ENCODE data around the gene SRRM1.
A peak's percentile ranks its signal among the peaks of the same experiment; 100 is the strongest.
"Not testable (repeated sequence)": the region's sequence is repeated elsewhere in the genome, so short reads cannot be mapped to it uniquely, and the experiment has no call there.

The SRRM1 gene

GRCh38 chr1:24643363-24644099 is 429 bp downstream of the SRRM1 start:
- no peak for DNase-seq

DNA sequence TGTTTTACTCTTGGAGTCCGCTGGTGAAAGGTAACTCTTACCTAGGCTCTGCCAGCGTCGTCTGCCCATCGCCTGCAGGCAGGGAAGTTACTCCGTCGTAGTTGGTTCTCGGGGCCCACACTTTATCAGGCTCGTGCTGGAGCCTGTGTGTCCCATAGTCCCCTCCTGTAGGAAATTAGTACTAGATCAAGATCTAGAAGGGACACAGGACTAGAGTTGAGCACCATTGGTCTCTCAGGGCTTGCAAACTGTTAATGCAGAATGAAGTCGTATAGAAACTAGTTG is 940 bp downstream of the SRRM1 start:
- no peak for DNase-seq

DNA sequence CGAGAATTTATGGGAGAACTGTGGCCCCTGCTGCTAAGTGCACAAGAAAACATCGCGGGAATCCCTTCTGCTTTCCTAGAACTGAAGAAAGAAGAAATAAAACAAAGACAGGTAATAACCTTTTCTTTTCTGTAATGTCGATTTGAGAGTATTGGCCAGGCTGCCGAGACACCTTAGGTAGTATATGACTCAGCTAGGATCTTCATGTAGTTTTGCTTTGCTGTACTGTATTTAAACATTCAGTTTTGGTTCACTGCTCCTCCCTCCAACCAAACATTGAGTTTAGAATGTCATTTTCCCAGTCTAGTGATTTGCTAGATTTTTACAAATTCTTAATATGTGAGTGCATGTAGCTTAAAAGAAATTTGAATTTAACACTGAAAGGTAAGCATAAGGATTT is 5.8 kb downstream of the SRRM1 start:
- no peak for DNase-seq

DNA sequence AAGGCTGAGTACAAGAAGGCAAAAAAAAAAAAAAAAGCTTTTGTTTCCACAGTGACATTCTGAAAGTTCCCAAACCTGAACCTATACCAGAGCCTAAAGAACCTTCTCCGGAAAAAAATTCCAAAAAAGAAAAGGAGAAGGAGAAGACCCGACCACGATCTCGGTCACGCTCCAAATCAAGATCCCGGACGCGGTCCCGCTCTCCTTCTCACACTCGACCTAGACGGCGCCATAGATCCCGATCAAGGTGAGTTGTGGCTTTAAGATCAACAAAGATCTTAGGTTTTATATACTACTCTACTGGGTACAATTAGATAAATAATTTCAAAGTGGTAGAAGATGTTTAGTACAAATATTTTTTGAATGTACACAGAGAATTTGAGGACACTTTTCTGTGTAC is 9.3 kb downstream of the SRRM1 start:
- DNase-seq: no peak

- DNase-seq: no peak
Measured at GRCh38 chr1:24654010-24654409, 10.9 kb downstream of the SRRM1 start.

GRCh38 chr1:24656046-24656445 is 12.9 kb downstream of the SRRM1 start:
- DNase-seq: no peak

GRCh38 chr1:24657781-24658180 is 14.7 kb downstream of the SRRM1 start:
- DNase-seq: no peak

DNA sequence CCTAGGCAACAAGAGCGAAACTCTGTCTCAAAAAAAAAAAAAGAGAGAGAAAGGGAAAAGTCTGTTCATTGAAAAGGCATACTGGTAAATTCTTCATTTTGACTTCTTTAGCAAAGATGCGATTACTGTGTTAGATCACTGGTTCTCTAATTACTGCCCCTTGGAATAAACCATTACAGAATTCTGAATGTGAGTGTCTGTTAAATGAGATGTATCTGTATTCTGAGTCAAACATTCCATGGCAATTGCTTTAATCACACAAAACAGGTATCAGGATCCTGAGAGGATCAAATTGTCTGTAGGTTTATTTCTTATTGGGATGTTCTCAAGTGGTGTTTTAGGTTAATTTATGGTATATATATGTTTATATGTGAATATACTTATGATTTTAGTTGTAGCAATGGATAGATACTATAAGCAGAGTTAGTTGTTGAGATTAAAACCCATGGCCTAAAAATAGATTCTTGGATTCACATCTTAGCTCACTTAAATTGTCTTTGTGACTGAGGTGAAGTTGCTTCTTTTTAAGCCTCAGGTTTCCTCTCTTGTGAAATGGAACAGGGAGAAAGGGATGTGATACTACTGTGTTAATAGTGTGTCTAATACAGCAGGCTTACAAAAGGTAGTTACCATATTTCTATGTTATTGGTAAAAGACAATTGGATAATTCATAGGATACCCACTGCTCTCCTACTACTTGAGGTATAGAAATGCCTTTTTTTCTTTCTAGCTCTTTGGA is 16.2 kb downstream of the SRRM1 start:
- no peak for DNase-seq

DNA sequence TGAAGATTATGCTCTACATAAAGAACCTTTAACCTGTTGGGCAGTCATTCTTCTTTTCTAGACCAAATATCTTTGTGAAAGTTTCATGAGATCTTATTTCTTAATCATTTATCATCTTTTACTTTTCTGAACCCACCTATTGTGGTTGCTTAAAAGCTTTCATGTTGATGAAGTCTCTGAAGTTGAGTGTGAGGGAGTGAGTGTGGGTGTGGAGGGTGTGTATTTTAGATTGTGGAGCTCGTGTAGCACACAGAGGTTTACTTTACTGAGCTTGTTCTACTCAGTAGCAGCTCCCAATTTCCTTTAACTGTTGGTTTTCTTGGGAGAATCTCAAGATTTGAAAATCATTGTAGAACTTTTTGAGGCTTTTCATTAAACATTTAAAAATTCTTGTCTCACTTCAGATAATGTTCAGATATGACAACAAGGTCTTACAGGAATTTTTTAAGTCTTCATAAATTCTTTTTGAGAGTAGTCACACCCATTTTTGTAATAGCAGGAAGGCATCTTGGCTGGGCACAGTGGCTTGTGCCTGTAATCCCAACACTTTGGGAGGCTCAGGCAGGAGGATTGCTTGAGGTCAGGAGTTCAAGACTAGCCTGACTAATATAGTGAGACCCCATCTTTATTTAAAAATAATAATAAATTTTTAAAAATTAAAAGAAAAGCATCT is 17.0 kb downstream of the SRRM1 start:
- DNase-seq: no peak

GRCh38 chr1:24664507-24665033 is 21.5 kb downstream of the SRRM1 start:
- no peak for DNase-seq

DNA sequence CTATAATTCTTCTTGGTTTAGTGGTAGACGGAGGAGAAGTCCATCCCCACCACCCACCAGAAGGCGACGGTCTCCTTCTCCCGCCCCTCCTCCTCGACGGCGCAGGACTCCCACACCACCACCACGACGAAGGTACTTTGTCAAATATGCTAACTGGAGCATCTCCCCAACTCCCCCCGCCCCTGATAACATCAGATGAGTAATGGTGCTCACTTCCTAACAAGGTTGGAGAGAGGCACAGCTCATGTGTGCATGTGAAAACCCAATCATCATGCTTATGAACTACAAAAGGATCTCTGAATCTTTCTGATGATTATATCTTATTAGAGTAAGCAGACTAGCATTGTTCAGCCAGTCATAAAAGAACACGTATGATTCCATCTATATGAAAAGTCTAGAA is 23.7 kb downstream of the SRRM1 start:
- no peak for DNase-seq

DNA sequence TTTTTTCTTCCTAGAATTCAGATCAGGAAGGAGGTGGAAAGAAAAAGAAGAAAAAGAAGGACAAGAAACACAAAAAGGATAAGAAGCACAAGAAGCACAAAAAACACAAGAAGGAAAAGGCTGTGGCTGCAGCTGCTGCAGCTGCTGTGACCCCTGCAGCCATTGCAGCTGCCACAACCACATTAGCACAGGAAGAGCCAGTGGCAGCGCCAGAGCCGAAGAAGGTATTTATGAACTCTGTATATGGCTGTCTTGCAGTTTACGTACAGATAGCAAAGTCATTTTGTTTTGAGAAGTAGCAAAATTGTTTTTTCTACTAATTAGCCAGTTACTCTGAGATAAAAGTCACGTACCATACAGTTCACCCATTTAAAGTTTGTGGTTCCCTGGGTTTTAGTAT is 28.3 kb downstream of the SRRM1 start:
- DNase-seq: not testable (repeated sequence)

GRCh38 chr1:24672686-24673085 is 29.6 kb downstream of the SRRM1 start:
- not testable (repeated sequence) for DNase-seq

GRCh38 chr1:24673341-24673740 is 30.2 kb downstream of the SRRM1 start:
- no peak for DNase-seq

DNA sequence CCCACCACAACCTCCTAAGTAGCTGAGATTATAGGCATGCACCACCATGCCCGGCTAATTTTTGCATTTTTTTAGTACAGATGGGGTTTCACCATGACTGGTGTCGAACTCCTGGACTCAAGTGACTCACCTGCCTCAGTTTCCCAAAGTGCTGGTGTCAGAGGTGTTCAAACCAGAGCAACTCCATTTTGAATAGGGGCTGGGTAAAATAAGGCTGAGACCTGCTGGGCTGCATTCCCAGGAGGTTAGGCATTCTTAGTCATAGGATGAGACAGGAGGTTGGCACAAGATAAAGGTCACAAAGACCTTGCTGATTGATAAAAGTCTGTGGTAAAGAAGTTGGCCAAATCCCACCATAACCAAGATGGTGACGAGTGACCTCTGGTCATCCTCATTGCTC is 35.3 kb downstream of the SRRM1 start:
- DNase-seq: not testable (repeated sequence)

DNA sequence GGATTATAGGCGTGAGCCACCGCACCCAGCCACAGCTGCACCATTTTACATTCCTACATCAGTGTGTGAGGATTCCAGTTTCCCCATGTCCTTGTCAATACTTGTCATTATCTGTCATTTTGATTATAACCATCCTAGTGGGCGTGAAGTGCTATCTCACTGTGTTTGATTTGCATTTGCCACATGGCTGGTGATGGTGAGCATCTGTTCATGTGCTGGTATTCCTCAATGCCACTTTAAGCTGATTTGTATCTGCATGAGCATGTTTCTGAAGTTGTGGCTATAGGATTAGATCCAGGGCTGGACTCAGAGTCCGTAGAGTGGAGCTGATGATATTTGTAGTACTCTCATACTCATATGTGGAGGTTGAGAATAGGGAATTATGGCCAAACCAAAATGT is 36.6 kb downstream of the SRRM1 start:
- DNase-seq: no peak

DNA sequence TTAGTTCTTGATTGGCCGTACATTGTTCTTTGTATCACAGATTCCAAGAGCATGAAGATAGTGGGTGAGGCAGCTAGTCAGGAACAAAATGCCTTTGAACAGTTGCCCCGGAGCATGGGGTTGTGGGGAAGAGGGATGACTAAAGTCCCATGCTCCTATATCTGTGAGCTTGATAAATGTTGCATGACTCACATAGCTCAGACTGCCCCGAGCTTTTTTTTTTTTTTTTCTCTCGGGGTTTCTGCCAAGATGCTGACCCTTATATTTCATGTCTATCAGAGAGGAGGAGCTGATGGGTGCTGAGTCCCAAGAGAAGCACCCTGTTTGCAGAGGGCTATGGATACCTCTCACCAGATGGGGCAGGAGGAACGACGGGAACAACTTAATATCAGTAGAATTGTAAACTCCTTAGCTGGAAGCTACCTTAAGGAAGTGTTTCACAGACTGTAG is 40.6 kb downstream of the SRRM1 start:
- no peak for DNase-seq

- DNase-seq: no peak
Measured at GRCh38 chr1:24688033-24688432, 44.9 kb downstream of the SRRM1 start.

GRCh38 chr1:24688621-24689195 is 45.6 kb downstream of the SRRM1 start:
- DNase-seq: peak; percentile 67

DNA sequence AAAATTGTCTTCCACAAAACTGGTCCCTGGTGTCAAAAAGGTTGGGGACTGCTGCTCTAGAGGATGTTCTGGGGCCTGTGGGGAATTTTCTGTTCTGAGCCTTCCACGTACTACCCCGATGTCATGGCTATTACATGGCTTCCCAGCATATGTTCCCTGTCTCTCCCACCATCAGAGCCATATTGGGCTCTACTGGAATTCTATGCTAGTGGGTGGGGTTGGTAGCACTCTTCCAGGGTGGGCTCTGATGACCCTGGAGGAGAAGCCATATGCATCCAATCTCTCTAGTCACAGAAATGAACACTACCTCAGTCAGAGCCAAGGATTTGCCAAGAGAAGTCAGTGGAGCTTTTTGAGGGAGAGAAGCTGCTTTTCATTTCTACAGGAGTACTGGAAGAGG is 47.9 kb downstream of the SRRM1 start:
- no peak for DNase-seq

- DNase-seq: no peak
Measured at GRCh38 chr1:24692351-24692980, 49.4 kb downstream of the SRRM1 start.

- no peak for DNase-seq
Measured at GRCh38 chr1:24693827-24694379, 50.8 kb downstream of the SRRM1 start.

GRCh38 chr1:24694380-24694843 is 51.3 kb downstream of the SRRM1 start:
- DNase-seq: no peak
